ENCODE measurements around the gene EIF3A.

Gene EIF3A

DNA sequence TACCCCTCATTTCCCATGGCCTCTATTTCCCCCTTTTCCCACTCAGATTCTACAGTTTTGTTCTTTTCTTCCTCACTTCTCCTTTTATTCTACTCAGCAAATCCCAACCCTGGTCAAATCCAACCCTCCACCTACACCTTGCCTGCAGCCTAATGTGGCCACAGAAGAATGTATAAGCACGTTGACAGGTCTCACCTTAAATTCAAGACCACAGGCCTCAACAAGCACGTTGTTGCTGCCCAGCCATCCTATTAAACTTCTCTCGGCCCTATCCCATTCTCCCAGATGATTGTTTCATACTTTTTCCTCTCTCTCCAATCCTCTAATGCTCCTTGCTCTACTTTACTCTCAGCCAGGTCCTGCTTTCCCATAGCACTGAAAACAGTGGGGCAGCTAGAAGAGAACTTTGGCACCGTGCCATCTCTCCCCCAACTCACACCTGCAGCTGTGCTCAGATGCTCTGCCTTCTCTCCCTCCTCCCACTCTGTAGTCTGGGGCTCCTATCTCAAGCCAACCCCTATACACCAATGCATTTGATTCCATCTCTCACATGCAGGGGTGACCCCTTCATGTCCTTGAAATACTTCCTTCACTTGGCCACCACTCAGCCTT, 6.8 kb upstream of the EIF3A start:
- TF ChIP-seq GLI4 (tag by site-specific recombination; IDR thresholded peaks at IDR 0.05) (no peak), OVOL3 (tag by site-specific recombination; IDR thresholded peaks at IDR 0.05) (no peak), ZNF155 (tag by site-specific recombination; IDR thresholded peaks at IDR 0.05) (no peak), ZNF548 (tag by site-specific recombination; IDR thresholded peaks at IDR 0.05) (no peak), ZNF18 (tag by site-specific recombination; IDR thresholded peaks at IDR 0.05) (peak; percentile 64; the same call in 1 of the 2 replicates)
- TF ChIP-seq, protein P1, sequence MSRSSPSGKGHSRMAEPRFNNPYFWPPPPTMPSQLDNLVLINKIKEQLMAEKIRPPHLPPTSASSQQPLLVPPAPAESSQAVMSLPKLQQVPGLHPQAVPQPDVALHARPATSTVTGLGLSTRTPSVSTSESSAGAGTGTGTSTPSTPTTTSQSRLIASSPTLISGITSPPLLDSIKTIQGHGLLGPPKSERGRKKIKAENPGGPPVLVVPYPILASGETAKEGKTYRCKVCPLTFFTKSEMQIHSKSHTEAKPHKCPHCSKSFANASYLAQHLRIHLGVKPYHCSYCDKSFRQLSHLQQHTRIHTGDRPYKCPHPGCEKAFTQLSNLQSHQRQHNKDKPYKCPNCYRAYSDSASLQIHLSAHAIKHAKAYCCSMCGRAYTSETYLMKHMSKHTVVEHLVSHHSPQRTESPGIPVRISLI (tag by site-specific recombination; IDR thresholded peaks at IDR 0.05), result no peak
- TF ChIP-seq, protein P2, sequence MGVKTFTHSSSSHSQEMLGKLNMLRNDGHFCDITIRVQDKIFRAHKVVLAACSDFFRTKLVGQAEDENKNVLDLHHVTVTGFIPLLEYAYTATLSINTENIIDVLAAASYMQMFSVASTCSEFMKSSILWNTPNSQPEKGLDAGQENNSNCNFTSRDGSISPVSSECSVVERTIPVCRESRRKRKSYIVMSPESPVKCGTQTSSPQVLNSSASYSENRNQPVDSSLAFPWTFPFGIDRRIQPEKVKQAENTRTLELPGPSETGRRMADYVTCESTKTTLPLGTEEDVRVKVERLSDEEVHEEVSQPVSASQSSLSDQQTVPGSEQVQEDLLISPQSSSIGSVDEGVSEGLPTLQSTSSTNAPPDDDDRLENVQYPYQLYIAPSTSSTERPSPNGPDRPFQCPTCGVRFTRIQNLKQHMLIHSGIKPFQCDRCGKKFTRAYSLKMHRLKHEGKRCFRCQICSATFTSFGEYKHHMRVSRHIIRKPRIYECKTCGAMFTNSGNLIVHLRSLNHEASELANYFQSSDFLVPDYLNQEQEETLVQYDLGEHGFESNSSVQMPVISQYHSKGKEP (tag by site-specific recombination; IDR thresholded peaks at IDR 0.05), result peak; percentile 39; the same call in 1 of the 2 replicates
- H3K4me1 ChIP-seq (ENCODE audit: control insufficient read depth, insufficient read depth, low read length), result peaks cover 7% of the 10 kb centered on the region
- no peak overlapping the region for H3K27ac ChIP-seq (ENCODE audit: extremely low read depth, low read depth, low read length)
- no peak overlapping the region for H3K4me3 ChIP-seq (ENCODE audit: low read depth, low read length)
- ChIA-PET CTCF (no interaction called here), POLR2A (interaction anchor here (1.2 kb wide), 1 partner anchor 8 kb away, joined by 3 read pairs; no protein-coding TSS in a partner anchor)
- no peaks in the 10 kb centered on the region for H3K9me3 ChIP-seq (ENCODE audit: control insufficient read depth, insufficient read depth, low read depth, low read length)
- no peaks in the 10 kb centered on the region for H3K36me3 ChIP-seq (ENCODE audit: control insufficient read depth in 2 of 2, insufficient read depth in 1 of 2, low read length in 2 of 2)

DNA sequence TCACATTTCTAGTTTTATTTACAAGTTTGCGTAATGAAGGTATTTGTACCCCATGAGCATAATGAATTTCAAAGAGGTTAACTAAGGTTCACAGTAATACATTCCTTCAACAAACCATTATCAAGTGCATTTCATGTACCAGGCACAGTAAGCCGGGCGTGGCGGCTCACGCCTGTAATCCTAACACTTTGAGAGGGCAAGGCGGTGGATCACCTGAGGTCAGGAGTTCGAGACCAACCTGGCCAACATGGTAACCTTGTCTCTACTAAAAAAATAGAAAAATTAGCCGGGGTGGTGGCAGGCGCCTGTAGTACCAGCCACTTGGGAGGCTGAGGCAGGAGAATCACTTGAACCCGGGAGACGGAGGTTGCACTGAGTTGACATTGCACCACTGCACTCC, 4.3 kb upstream of the EIF3A start:
- CTCF ChIA-PET, result interaction anchor here (0.7 to 1.2 kb wide), 3 partner anchors 16 to 290 kb away, joined by 4 read pairs; no protein-coding TSS in a partner anchor
- no peaks in the 10 kb centered on the region for H3K9me3 ChIP-seq (ENCODE audit: control insufficient read depth, insufficient read depth, low read depth, low read length)

More for the DNA sequence above, 4.3 kb upstream of the EIF3A start:
- Histone ChIP-seq H3K4me3 (ENCODE audit: low read depth, low read length) (no peak overlapping the region), H3K4me1 (ENCODE audit: control insufficient read depth, insufficient read depth, low read length) (no peaks in the 10 kb centered on the region), H3K36me3 (ENCODE audit: control insufficient read depth in 2 of 2, insufficient read depth in 1 of 2, low read length in 2 of 2) (no peaks in the 10 kb centered on the region), H3K27ac (ENCODE audit: extremely low read depth, low read depth, low read length) (no peak overlapping the region)
- TF ChIP-seq ZNF341 (tag by site-specific recombination; IDR thresholded peaks at IDR 0.05; ENCODE audit: low read depth), result no peak
- TF ChIP-seq, protein P3, sequence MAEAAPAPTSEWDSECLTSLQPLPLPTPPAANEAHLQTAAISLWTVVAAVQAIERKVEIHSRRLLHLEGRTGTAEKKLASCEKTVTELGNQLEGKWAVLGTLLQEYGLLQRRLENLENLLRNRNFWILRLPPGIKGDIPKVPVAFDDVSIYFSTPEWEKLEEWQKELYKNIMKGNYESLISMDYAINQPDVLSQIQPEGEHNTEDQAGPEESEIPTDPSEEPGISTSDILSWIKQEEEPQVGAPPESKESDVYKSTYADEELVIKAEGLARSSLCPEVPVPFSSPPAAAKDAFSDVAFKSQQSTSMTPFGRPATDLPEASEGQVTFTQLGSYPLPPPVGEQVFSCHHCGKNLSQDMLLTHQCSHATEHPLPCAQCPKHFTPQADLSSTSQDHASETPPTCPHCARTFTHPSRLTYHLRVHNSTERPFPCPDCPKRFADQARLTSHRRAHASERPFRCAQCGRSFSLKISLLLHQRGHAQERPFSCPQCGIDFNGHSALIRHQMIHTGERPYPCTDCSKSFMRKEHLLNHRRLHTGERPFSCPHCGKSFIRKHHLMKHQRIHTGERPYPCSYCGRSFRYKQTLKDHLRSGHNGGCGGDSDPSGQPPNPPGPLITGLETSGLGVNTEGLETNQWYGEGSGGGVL (tag by site-specific recombination; IDR thresholded peaks at IDR 0.05), result no peak
- no peak for TF ChIP-seq ZNF121 (tag by site-specific recombination; IDR thresholded peaks at IDR 0.05)
- no peak for TF ChIP-seq HOXA7 (CRISPR knock-in tag; IDR thresholded peaks at IDR 0.05; ENCODE audit: borderline replicate concordance)
- no peak for TF ChIP-seq ZFP41 (tag by site-specific recombination; IDR thresholded peaks at IDR 0.05; ENCODE audit: borderline replicate concordance)
- TF ChIP-seq SP7 (tag by site-specific recombination; IDR thresholded peaks at IDR 0.05), result no peak
- TF ChIP-seq BCL11A (tag by site-specific recombination; IDR thresholded peaks at IDR 0.05; ENCODE audit: low read depth), result no peak
- no peak for TF ChIP-seq ZNF112 (tag by site-specific recombination; IDR thresholded peaks at IDR 0.05)
- no peak for TF ChIP-seq ZSCAN16 (tag by site-specific recombination; IDR thresholded peaks at IDR 0.05)
- TF ChIP-seq, protein P4, sequence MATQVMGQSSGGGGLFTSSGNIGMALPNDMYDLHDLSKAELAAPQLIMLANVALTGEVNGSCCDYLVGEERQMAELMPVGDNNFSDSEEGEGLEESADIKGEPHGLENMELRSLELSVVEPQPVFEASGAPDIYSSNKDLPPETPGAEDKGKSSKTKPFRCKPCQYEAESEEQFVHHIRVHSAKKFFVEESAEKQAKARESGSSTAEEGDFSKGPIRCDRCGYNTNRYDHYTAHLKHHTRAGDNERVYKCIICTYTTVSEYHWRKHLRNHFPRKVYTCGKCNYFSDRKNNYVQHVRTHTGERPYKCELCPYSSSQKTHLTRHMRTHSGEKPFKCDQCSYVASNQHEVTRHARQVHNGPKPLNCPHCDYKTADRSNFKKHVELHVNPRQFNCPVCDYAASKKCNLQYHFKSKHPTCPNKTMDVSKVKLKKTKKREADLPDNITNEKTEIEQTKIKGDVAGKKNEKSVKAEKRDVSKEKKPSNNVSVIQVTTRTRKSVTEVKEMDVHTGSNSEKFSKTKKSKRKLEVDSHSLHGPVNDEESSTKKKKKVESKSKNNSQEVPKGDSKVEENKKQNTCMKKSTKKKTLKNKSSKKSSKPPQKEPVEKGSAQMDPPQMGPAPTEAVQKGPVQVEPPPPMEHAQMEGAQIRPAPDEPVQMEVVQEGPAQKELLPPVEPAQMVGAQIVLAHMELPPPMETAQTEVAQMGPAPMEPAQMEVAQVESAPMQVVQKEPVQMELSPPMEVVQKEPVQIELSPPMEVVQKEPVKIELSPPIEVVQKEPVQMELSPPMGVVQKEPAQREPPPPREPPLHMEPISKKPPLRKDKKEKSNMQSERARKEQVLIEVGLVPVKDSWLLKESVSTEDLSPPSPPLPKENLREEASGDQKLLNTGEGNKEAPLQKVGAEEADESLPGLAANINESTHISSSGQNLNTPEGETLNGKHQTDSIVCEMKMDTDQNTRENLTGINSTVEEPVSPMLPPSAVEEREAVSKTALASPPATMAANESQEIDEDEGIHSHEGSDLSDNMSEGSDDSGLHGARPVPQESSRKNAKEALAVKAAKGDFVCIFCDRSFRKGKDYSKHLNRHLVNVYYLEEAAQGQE (tag by site-specific recombination; IDR thresholded peaks at IDR 0.05), result no peak
- no peak for TF ChIP-seq ZNF169 (tag by site-specific recombination; IDR thresholded peaks at IDR 0.05)
- no peak for TF ChIP-seq TRIM28 (IDR thresholded peaks at IDR 0.05; ENCODE audit: borderline replicate concordance, low read length)
- no peak for TF ChIP-seq ZNF311 (tag by site-specific recombination; IDR thresholded peaks at IDR 0.05; ENCODE audit: borderline replicate concordance)
- TF ChIP-seq OSR2 (tag by site-specific recombination; IDR thresholded peaks at IDR 0.05), result no peak
- TF ChIP-seq, protein P5, sequence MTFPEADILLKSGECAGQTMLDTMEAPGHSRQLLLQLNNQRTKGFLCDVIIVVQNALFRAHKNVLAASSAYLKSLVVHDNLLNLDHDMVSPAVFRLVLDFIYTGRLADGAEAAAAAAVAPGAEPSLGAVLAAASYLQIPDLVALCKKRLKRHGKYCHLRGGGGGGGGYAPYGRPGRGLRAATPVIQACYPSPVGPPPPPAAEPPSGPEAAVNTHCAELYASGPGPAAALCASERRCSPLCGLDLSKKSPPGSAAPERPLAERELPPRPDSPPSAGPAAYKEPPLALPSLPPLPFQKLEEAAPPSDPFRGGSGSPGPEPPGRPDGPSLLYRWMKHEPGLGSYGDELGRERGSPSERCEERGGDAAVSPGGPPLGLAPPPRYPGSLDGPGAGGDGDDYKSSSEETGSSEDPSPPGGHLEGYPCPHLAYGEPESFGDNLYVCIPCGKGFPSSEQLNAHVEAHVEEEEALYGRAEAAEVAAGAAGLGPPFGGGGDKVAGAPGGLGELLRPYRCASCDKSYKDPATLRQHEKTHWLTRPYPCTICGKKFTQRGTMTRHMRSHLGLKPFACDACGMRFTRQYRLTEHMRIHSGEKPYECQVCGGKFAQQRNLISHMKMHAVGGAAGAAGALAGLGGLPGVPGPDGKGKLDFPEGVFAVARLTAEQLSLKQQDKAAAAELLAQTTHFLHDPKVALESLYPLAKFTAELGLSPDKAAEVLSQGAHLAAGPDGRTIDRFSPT (tag by site-specific recombination; IDR thresholded peaks at IDR 0.05), result no peak
- POLR2A ChIA-PET, result interaction anchor here (1.2 kb wide), 1 partner anchor 19 kb away, joined by 3 read pairs; the partner anchor contains the start of gene DENND10

All from HEK293 (cell line).